ENCODE measurements around the gene PRKCA.

DNA sequence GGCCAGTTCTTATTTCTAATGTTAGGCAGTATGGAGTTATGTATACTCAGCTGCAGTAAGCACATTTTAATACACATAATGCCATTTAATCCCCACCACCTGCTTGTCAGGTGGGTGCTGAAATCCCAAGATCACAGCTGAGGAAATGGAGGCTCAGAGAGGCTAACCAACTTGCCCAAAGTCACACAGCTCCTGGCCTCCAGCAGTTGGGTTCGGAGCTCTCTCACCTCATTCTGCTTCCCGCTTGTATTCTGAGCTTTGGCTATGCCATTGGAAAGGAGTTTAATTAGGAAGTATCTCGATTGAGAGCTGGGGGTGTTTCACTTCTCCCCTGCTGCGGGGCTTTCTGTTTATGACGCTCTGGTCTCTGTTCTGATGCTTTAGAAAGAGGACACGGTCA, 459.9 kb downstream of the PRKCA start:
- TF ChIP-seq YY1 (IDR thresholded peaks at IDR 0.05; ENCODE audit: insufficient read depth, insufficient read length) (no peak), SUZ12 (IDR thresholded peaks at IDR 0.05; ENCODE audit: extremely low read depth, insufficient read depth, insufficient read length) (no peak), ZNF274 (IDR thresholded peaks at IDR 0.05; ENCODE audit: low read depth, low read length) (no peak)

All from NT2/D1 (cell line).